HEK293 (cell line): ENCODE results near the gene NPC2.

Experiments
- CTCF ChIA-PET: fragments of 350-600 bp; formaldehyde crosslinking; extraction: SDS; loops from one replicate; lab custom pipeline; 2021; ENCODE audit warnings: antibody characterized with exemption; lab: Yijun Ruan, JAX
- POLR2A ChIA-PET: fragments of 300-600 bp; formaldehyde crosslinking; extraction: SDS; loops from one replicate; lab custom pipeline; 2020; ENCODE audit warnings: antibody characterized with exemption, inconsistent platforms; lab: Yijun Ruan, JAX
- H3K27ac ChIP-seq: fragments of 200-500 bp; sonication (Bioruptor generic); 2 replicates; pipeline ENCODE4 v1.5.1; 2014; ENCODE audit warnings: low read depth, low read length, control low read depth, inconsistent platforms; ENCODE audit errors: extremely low read depth
- H3K36me3 ChIP-seq, 2 experiments: fragments of 200-500 bp in 1 of 2; sonication (Bioruptor generic) in 1 of 2; 1 replicate in 1 of 2; 2 replicates in 1 of 2; pipeline ENCODE4 v1.5.1; 2014 to 2017; ENCODE audit warnings: inconsistent platforms in 2 of 2, low read length in 2 of 2; ENCODE audit not compliant: control insufficient read depth in 2 of 2, insufficient read depth in 1 of 2
- H3K4me1 ChIP-seq: fragments of 200-500 bp; sonication (Bioruptor generic); 2 replicates; pipeline ENCODE4 v1.5.1; 2014; ENCODE audit warnings: mild to moderate bottlenecking, low read length, inconsistent platforms; ENCODE audit not compliant: control insufficient read depth, insufficient read depth
- H3K4me3 ChIP-seq: 2 replicates; pipeline ENCODE4 v1.5.1; 2011; ENCODE audit warnings: low read depth, mild to moderate bottlenecking, control low read depth, low read length, moderate library complexity
- H3K9me3 ChIP-seq: fragments of 200-500 bp; sonication (Bioruptor generic); 2 replicates; pipeline ENCODE4 v1.5.1; 2014; ENCODE audit warnings: low read depth, low read length, inconsistent platforms; ENCODE audit not compliant: control insufficient read depth, insufficient read depth
- HOXA7 ChIP-seq: sonication (generic); formaldehyde crosslinking; IDR thresholded peaks from 2 replicates; pipeline ENCODE4 v1.8.1; 2022; ENCODE audit warnings: missing genetic modification reagents, borderline replicate concordance
- ZFHX2 ChIP-seq: fragments of 450-650 bp; formaldehyde crosslinking; conservative IDR thresholded peaks from 2 replicates; pipeline ENCODE4 v1.5.1; 2016; ENCODE audit warnings: missing biosample characterization, missing genetic modification characterization
- ZNF280D ChIP-seq: fragments of 450-650 bp; formaldehyde crosslinking; IDR thresholded peaks from 2 replicates; pipeline ENCODE4 v1.5.1; 2016; ENCODE audit warnings: missing biosample characterization, missing genetic modification characterization
- ZNF654 ChIP-seq: fragments of 450-650 bp; formaldehyde crosslinking; IDR thresholded peaks from 2 replicates; pipeline ENCODE4 v1.5.1; 2016; ENCODE audit warnings: low read depth, missing biosample characterization, missing genetic modification characterization
- ZNF658 ChIP-seq: fragments of 450-650 bp; formaldehyde crosslinking; IDR thresholded peaks from 2 replicates; pipeline ENCODE4; 2016; ENCODE audit warnings: missing biosample characterization, missing genetic modification characterization
- ZSCAN4 ChIP-seq: fragments of 450-650 bp; formaldehyde crosslinking; IDR thresholded peaks from 2 replicates; pipeline ENCODE4 v1.5.1; 2017; ENCODE audit warnings: missing biosample characterization, missing genetic modification characterization
- ZXDB ChIP-seq: fragments of 450-650 bp; formaldehyde crosslinking; IDR thresholded peaks from 2 replicates; pipeline ENCODE4 v1.5.1; 2016; ENCODE audit warnings: missing biosample characterization, missing genetic modification characterization
- TF ChIP-seq, protein P1 (sequence below): fragments of 450-650 bp; formaldehyde crosslinking; IDR thresholded peaks from 2 replicates; pipeline ENCODE4 v1.5.1; 2016; ENCODE audit warnings: missing biosample characterization, missing genetic modification characterization
- TF ChIP-seq, protein P2 (sequence below): fragments of 450-650 bp; formaldehyde crosslinking; IDR thresholded peaks from 2 replicates; pipeline ENCODE4 v1.5.1; 2016; ENCODE audit warnings: missing biosample characterization, missing genetic modification characterization
- TF ChIP-seq, protein P3 (sequence below): fragments of 450-650 bp; formaldehyde crosslinking; IDR thresholded peaks from 2 replicates; pipeline ENCODE4 v1.5.1; 2016; ENCODE audit warnings: missing biosample characterization, missing genetic modification characterization

NPC2 gene

DNA sequence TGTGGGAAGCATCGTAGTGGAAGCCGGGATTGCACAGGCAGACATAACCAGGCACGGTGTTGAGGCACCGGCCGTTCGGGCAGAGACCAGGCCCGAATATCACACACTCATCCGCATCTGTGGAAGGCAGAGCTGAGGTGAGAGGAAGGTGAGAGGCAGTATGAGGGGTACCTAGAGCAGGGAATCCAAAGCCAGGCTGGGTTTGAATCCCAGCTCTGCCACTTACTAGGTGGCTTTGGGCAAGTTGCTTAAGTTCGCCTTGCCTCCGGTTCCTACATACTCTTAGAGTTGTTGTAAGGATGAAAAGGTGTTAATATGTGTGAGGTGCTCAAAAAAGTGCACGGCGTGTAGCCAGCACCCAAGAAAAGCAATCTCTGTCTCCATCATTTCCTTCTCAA, 10.8 kb upstream of the NPC2 start (continued):
- no peak for TF ChIP-seq ZNF658 (tag by site-specific recombination)
- TF ChIP-seq, all 188 proteins: peak for 0

- ChIA-PET POLR2A (interaction anchor here (1.5 kb wide), 1 partner anchor 10 kb away, joined by 5 read pairs; the partner anchor contains the start of genes ISCA2 and NPC2), CTCF (interaction anchor here (0.6 kb wide), 1 partner anchor 66 kb away, joined by 3 read pairs; no protein-coding TSS in a partner anchor)
- TF ChIP-seq, protein P1, sequence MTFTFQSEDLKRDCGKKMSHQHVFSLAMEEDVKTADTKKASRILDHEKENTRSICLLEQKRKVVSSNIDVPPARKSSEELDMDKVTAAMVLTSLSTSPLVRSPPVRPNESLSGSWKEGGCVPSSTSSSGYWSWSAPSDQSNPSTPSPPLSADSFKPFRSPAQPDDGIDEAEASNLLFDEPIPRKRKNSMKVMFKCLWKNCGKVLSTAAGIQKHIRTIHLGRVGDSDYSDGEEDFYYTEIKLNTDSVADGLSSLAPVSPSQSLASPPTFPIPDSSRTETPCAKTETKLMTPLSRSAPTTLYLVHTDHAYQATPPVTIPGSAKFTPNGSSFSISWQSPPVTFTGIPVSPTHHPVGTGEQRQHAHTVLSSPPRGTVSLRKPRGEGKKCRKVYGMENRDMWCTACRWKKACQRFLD (tag by site-specific recombination) = no peak
- TF ChIP-seq ZFHX2 (tag by site-specific recombination) = 0 out of 2 replicates have a peak, but pooled peaks have one; percentile 25
- no peaks in the 10 kb centered on the region for H3K9me3 ChIP-seq
- H3K36me3 ChIP-seq = no peaks in the 10 kb centered on the region
- no peaks in the 10 kb centered on the region for H3K4me1 ChIP-seq
- no peak overlapping the region for H3K27ac ChIP-seq
- no peak overlapping the region for H3K4me3 ChIP-seq
Measured at GRCh38 chr14:74503291-74503937, 10.3 kb upstream of the NPC2 start.

DNA sequence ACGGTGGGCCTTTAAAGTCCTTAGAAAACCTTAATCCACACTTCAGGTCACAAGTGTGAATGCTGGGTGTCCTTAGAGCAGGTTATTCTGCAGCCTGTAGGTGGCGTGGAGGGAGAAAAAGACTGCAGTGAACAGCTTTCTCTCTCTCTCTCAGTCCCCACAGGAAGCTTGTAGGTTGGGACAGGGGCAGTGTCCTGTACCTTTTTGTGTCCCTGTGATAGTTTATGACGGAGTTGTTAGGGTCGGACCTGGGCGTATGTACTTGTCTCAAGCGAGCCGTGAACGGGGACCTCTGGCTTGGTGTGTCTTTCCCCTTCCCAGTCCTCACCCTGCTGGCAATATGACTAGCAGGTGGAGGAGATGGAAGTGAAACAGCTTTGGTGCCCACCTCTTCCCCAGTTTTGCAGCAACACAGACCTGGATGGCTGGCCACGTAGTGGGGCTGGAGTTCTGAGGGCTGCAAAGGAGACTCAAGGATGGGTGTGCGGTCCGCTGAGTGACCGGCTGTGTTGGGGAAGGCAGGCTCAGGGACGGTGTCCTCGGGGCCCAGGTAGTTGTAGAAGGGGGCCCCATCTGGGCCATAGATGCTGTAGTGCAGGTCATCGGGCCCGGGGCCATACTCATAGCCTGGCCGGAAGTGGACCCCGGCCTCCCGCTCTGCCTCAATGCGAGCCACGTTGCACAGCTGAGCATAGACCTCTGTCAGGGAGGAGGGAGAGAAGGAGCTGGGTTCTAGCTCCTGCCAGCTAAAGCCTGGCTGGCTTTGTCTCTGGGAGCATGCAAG, 9.3 kb upstream of the NPC2 start:
- no peak for TF ChIP-seq ZFHX2 (tag by site-specific recombination)
- TF ChIP-seq HOXA7 (CRISPR knock-in tag) = no peak
- no peak for TF ChIP-seq ZSCAN4
- TF ChIP-seq, protein P2, sequence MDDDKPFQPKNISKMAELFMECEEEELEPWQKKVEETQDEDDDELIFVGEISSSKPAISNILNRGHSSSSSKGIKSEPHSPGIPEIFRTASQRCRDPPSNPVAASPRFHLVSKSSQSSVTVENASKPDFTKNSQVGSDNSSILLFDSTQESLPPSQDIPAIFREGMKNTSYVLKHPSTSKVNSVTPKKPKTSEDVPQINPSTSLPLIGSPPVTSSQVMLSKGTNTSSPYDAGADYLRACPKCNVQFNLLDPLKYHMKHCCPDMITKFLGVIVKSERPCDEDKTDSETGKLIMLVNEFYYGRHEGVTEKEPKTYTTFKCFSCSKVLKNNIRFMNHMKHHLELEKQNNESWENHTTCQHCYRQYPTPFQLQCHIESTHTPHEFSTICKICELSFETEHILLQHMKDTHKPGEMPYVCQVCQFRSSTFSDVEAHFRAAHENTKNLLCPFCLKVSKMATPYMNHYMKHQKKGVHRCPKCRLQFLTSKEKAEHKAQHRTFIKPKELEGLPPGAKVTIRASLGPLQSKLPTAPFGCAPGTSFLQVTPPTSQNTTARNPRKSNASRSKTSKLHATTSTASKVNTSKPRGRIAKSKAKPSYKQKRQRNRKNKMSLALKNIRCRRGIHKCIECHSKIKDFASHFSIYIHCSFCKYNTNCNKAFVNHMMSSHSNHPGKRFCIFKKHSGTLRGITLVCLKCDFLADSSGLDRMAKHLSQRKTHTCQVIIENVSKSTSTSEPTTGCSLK (tag by site-specific recombination) = no peak
- peak; percentile 13; the same call in 1 of the 2 replicates for TF ChIP-seq ZNF654 (tag by site-specific recombination)
- TF ChIP-seq ZXDB (tag by site-specific recombination) = no peak
- TF ChIP-seq ZNF280D = no peak
- TF ChIP-seq, protein P3, sequence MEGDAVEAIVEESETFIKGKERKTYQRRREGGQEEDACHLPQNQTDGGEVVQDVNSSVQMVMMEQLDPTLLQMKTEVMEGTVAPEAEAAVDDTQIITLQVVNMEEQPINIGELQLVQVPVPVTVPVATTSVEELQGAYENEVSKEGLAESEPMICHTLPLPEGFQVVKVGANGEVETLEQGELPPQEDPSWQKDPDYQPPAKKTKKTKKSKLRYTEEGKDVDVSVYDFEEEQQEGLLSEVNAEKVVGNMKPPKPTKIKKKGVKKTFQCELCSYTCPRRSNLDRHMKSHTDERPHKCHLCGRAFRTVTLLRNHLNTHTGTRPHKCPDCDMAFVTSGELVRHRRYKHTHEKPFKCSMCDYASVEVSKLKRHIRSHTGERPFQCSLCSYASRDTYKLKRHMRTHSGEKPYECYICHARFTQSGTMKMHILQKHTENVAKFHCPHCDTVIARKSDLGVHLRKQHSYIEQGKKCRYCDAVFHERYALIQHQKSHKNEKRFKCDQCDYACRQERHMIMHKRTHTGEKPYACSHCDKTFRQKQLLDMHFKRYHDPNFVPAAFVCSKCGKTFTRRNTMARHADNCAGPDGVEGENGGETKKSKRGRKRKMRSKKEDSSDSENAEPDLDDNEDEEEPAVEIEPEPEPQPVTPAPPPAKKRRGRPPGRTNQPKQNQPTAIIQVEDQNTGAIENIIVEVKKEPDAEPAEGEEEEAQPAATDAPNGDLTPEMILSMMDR (tag by site-specific recombination) = 0 out of 2 replicates have a peak, but pooled peaks have one; percentile 19
- TF ChIP-seq, all 188 proteins: peak for 2
- ChIA-PET CTCF (interaction anchor here (0.6 to 1.7 kb wide), 12 partner anchors 9 to 1453 kb away, joined by 3 to 11 read pairs (median 4); partner anchors contain the start of gene LTBP2), POLR2A (interaction anchor here (1.5 kb wide), 1 partner anchor 9 kb away, joined by 5 read pairs; the partner anchor contains the start of genes ISCA2 and NPC2)
- no peaks in the 10 kb centered on the region for H3K9me3 ChIP-seq
- no peak overlapping the region for H3K27ac ChIP-seq
- no peaks in the 10 kb centered on the region for H3K4me1 ChIP-seq
- no peak overlapping the region for H3K4me3 ChIP-seq
- no peaks in the 10 kb centered on the region for H3K36me3 ChIP-seq
